Nucleus accumbens (tissue), 56 donors: ENCODE measurements around the gene NCKAP5.
"Not testable (repeated sequence)": the region's sequence is repeated elsewhere in the genome, so short reads cannot be mapped to it uniquely, and the experiment has no call there.

ENCODE experiments used
- DNase-seq, 56 donors: peaks; one replicate each; lab custom pipeline; 2025; lab: John Stamatoyannopoulos, UW

NCKAP5 gene

GRCh38 chr2:132720393-132720792 lies 847.9 kb downstream of the NCKAP5 start:
- no peak for DNase-seq

- no peak for DNase-seq
Measured at GRCh38 chr2:132719480-132719879, 848.8 kb downstream of the NCKAP5 start.

- DNase-seq, result no peak
Measured at GRCh38 chr2:132716954-132717353, 851.3 kb downstream of the NCKAP5 start.

- DNase-seq, result peak in 7 of 56 donors; percentile 3 to 15 (median 9)
Measured at GRCh38 chr2:132715386-132716351, 852.6 kb downstream of the NCKAP5 start.

GRCh38 chr2:132703396-132703795 lies 864.9 kb downstream of the NCKAP5 start:
- DNase-seq, result no peak

- DNase-seq, result no peak
Measured at GRCh38 chr2:132701810-132702209, 866.5 kb downstream of the NCKAP5 start.

GRCh38 chr2:132699802-132700201 lies 868.5 kb downstream of the NCKAP5 start:
- DNase-seq, result not testable (repeated sequence)

- not testable (repeated sequence) for DNase-seq
Measured at GRCh38 chr2:132698347-132698746, 869.9 kb downstream of the NCKAP5 start.

GRCh38 chr2:132697556-132698205 lies 870.6 kb downstream of the NCKAP5 start:
- DNase-seq, result no peak

GRCh38 chr2:132692816-132693215 lies 875.4 kb downstream of the NCKAP5 start:
- DNase-seq, result no peak

GRCh38 chr2:132691556-132691955 lies 876.7 kb downstream of the NCKAP5 start:
- DNase-seq, result no peak

- no peak for DNase-seq
Measured at GRCh38 chr2:132690664-132691303, 877.5 kb downstream of the NCKAP5 start.

GRCh38 chr2:132681766-132682165 lies 886.5 kb downstream of the NCKAP5 start:
- DNase-seq, result no peak

GRCh38 chr2:132680544-132680943 lies 887.7 kb downstream of the NCKAP5 start:
- DNase-seq, result no peak

- DNase-seq, result no peak
Measured at GRCh38 chr2:132678483-132678882, 889.8 kb downstream of the NCKAP5 start.

- no peak for DNase-seq
Measured at GRCh38 chr2:132677661-132678060, 890.6 kb downstream of the NCKAP5 start.

- DNase-seq, result no peak
Measured at GRCh38 chr2:132676999-132677398, 891.3 kb downstream of the NCKAP5 start.

GRCh38 chr2:132671151-132671835 lies 897.0 kb downstream of the NCKAP5 start:
- peak in 9 of 56 donors; percentile 20 to 71 (median 46) for DNase-seq

GRCh38 chr2:132670496-132671150 lies 897.6 kb downstream of the NCKAP5 start:
- DNase-seq, result peak in 35 of 56 donors; percentile 25 to 75 (median 54)
